ENCODE measurements around the gene LBP. TPM values are rescaled to one million over a fixed set of nuclear protein-coding genes. Genes with fewer than 3 reads are reported as not detected.
"Not testable (repeated sequence)": the region's sequence is repeated elsewhere in the genome, so short reads cannot be mapped to it uniquely, and the experiment has no call there.

Gene LBP
- total RNA-seq, 1 experiment from 2014 or later, result not detected

GRCh38 chr20:38311491-38311890, 34.8 kb upstream of the LBP start:
- POLR2A ChIA-PET, result no interaction called here
- Histone ChIP-seq H3K4me1 (no peaks in the 10 kb centered on the region), H3K27me3 (replicated peaks; ENCODE audit: control insufficient read depth, insufficient read depth, low read length) (peaks cover 1% of the 10 kb centered on the region; the same call in 1 of the 2 replicates), H3K36me3 (ENCODE audit: control insufficient read depth, insufficient read depth, low read length) (no peaks in the 10 kb centered on the region), H3K4me3 (ENCODE audit: low read depth, low read length) (no peak overlapping the region), H3K9me3 (peaks cover 8% of the 10 kb centered on the region; the same call in 1 of the 2 replicates)
- H3K4me3 Mint-ChIP-seq (ENCODE audit: unreplicated experiment), result no peak overlapping the region
- TF ChIP-seq CTCF (IDR thresholded peaks at IDR 0.05; ENCODE audit: insufficient read depth in 1 of 2, low read depth in 1 of 2, low read length in 1 of 2, severe bottlenecking in 1 of 2, unreplicated experiment in 1 of 2), result no peak
- peaks cover 9% of the 10 kb centered on the region for H3K27me3 Mint-ChIP-seq (ENCODE audit: insufficient read depth, unreplicated experiment)
- no peaks in the 10 kb centered on the region for H3K36me3 Mint-ChIP-seq (ENCODE audit: insufficient read depth, unreplicated experiment)
- intact Hi-C loops (cut with micrococcal nuclease; ENCODE audit: unreplicated experiment), result no loop called here
- CTCF ChIA-PET, result interaction anchor here (0.6 to 1.0 kb wide), 2 partner anchors 10 to 81 kb away, joined by 3 to 4 read pairs; no protein-coding TSS in a partner anchor
- no TSS peak for BruUV-seq (replicated peaks)
- H3K9me3 Mint-ChIP-seq (ENCODE audit: unreplicated experiment), result no peaks in the 10 kb centered on the region
- no peaks in the 10 kb centered on the region for H3K4me1 Mint-ChIP-seq (ENCODE audit: low read depth, unreplicated experiment)
- no peak for DNase-seq
- H3K27ac Mint-ChIP-seq (ENCODE audit: unreplicated experiment), result no peak overlapping the region

GRCh38 chr20:38313676-38314075, 32.6 kb upstream of the LBP start:
- H3K4me3 Mint-ChIP-seq (ENCODE audit: unreplicated experiment), result no peak overlapping the region
- no TSS peak for BruUV-seq (replicated peaks)

GRCh38 chr20:38314350-38314749, 31.9 kb upstream of the LBP start:
- CTCF ChIA-PET, result interaction anchor here (1.1 kb wide), 1 partner anchor 257 kb away, joined by 4 read pairs; no protein-coding TSS in a partner anchor
- H3K4me3 Mint-ChIP-seq (ENCODE audit: unreplicated experiment), result not testable (repeated sequence)

More at GRCh38 chr20:38313676-38314075, 32.6 kb upstream of the LBP start:
- Histone ChIP-seq H3K4me3 (ENCODE audit: low read depth, low read length) (no peak overlapping the region), H3K27me3 (replicated peaks; ENCODE audit: control insufficient read depth, insufficient read depth, low read length) (peaks cover 1% of the 10 kb centered on the region; the same call in 1 of the 2 replicates), H3K36me3 (ENCODE audit: control insufficient read depth, insufficient read depth, low read length) (no peaks in the 10 kb centered on the region), H3K9me3 (peaks cover 8% of the 10 kb centered on the region; the same call in 1 of the 2 replicates), H3K4me1 (no peaks in the 10 kb centered on the region)
- intact Hi-C loops (cut with micrococcal nuclease; ENCODE audit: unreplicated experiment), result no loop called here
- no peak for TF ChIP-seq CTCF (IDR thresholded peaks at IDR 0.05; ENCODE audit: insufficient read depth in 1 of 2, low read depth in 1 of 2, low read length in 1 of 2, severe bottlenecking in 1 of 2, unreplicated experiment in 1 of 2)
- H3K27ac Mint-ChIP-seq (ENCODE audit: unreplicated experiment), result no peak overlapping the region
- H3K27me3 Mint-ChIP-seq (ENCODE audit: insufficient read depth, unreplicated experiment), result peaks cover 13% of the 10 kb centered on the region
- no peaks in the 10 kb centered on the region for H3K36me3 Mint-ChIP-seq (ENCODE audit: insufficient read depth, unreplicated experiment)
- CTCF ChIA-PET, result no interaction called here
- POLR2A ChIA-PET, result no interaction called here
- DNase-seq, result no peak
- no peaks in the 10 kb centered on the region for H3K4me1 Mint-ChIP-seq (ENCODE audit: low read depth, unreplicated experiment)
- H3K9me3 Mint-ChIP-seq (ENCODE audit: unreplicated experiment), result no peaks in the 10 kb centered on the region

More at GRCh38 chr20:38314350-38314749, 31.9 kb upstream of the LBP start:
- H3K4me1 ChIP-seq; intact Hi-C loops (cut with micrococcal nuclease; ENCODE audit: unreplicated experiment); BruUV-seq (replicated peaks); H3K36me3 ChIP-seq (ENCODE audit: control insufficient read depth, insufficient read depth, low read length); POLR2A ChIA-PET; H3K9me3 ChIP-seq; H3K4me1 Mint-ChIP-seq (ENCODE audit: low read depth, unreplicated experiment); H3K9me3 Mint-ChIP-seq (ENCODE audit: unreplicated experiment); H3K36me3 Mint-ChIP-seq (ENCODE audit: insufficient read depth, unreplicated experiment); H3K27me3 ChIP-seq (replicated peaks; ENCODE audit: control insufficient read depth, insufficient read depth, low read length); DNase-seq; H3K4me3 ChIP-seq (ENCODE audit: low read depth, low read length); H3K27ac Mint-ChIP-seq (ENCODE audit: unreplicated experiment): not testable (repeated sequence)
- H3K27me3 Mint-ChIP-seq (ENCODE audit: insufficient read depth, unreplicated experiment), result peaks cover 13% of the 10 kb centered on the region

Data from Caco-2 (cell line).